HK-2 (cell line): ENCODE results near the gene SHISA6.
"Not testable (repeated sequence)": the region's sequence is repeated elsewhere in the genome, so short reads cannot be mapped to it uniquely, and the experiment has no call there.

Experiments used
- DNase-seq: peaks from one replicate; pipeline ENCODE4 v3.0.0-alpha.2; 2018; ENCODE audit not compliant: unreplicated experiment

Gene SHISA6

GRCh38 chr17:11264183-11264871, 23.3 kb downstream of the SHISA6 start:
- no peak for DNase-seq

DNA sequence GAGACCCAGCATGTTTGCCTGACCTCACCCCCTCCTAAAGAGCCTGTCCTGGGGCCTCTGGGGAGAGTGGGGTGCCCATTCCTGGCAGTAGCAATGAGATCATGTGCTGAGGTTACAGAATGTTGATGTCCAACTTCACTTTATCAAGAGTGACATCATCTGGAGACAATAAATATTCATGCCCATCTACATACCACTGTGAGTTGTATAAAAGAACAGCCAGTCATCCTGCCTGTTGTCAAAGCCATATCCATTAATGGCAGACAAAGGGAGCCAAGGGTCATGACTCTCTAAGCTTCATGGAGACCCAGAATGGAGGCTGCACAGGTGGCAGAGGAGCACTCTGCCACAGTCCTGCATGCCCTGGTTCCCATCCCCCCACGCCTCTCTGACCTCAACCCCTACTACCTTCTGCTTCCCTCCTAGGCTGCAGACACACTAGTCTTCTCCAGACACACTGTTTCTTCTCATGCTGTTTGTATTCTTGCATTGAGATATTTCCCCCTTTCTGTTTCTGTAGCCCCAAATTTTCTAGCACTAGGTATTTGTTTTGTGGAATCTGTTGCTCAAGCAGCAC, 27.1 kb downstream of the SHISA6 start:
- DNase-seq = no peak

DNA sequence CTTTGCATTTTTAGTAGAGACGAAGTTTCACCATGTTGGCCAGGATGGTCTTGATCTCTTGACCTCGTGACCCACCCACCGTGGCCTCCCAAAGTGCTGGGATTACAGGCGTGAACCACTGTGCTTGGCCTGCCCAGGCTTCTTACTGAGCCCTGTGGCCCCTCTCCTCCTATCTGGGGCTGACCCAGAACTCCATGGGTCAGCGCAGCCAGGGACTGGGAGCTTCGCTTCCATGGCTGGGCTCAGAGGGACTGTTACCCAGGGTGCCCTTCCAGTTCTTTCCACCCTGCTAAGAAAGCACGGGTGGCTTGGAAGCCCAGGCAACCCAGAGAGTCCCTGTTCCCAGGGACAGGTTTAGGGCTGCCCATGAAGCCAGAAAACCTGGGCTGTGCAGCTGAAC, 28.2 kb downstream of the SHISA6 start:
- DNase-seq = no peak

DNA sequence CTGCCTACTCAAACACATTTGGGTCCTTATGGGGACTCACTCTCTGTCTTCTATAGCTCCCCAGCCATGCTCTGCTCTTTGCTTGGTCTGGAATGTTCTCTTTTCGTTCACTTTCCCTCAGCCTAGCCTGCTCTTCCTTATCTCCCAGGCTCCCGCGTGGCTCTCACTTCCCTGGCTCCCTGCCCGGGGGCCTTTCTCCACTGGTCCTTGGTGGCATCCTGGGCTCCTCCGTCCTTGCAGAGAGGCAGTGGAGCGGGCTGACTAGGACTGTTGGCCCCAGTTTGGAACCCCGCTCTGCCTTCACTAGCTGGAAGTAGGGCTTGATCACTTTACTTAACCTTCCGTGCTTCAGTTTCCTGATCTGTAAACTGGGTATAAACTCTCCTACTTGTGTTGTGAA, 31.2 kb downstream of the SHISA6 start:
- no peak for DNase-seq

DNA sequence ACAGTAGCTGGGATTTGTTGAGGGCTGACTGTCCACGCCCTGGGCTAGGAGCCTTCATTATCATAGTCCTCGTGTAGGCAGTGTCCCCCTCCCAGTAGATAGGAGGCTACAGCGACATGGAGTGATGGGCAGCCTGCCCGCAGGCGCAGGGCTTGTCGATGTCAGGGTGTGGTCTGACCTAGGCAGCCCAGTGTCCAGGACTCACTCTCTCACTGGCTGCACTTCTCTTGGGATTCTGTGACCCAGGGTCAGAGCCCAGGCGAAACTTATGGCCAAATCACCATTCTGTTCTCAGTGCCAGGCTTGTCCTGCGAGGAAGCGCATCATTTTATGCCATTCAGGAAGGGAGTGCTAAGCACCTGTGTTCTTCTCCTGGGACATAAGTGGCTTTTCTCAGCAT, 32.6 kb downstream of the SHISA6 start:
- no peak for DNase-seq

GRCh38 chr17:11274106-11274505, 33.1 kb downstream of the SHISA6 start:
- no peak for DNase-seq

GRCh38 chr17:11276486-11276885, 35.5 kb downstream of the SHISA6 start:
- no peak for DNase-seq

DNA sequence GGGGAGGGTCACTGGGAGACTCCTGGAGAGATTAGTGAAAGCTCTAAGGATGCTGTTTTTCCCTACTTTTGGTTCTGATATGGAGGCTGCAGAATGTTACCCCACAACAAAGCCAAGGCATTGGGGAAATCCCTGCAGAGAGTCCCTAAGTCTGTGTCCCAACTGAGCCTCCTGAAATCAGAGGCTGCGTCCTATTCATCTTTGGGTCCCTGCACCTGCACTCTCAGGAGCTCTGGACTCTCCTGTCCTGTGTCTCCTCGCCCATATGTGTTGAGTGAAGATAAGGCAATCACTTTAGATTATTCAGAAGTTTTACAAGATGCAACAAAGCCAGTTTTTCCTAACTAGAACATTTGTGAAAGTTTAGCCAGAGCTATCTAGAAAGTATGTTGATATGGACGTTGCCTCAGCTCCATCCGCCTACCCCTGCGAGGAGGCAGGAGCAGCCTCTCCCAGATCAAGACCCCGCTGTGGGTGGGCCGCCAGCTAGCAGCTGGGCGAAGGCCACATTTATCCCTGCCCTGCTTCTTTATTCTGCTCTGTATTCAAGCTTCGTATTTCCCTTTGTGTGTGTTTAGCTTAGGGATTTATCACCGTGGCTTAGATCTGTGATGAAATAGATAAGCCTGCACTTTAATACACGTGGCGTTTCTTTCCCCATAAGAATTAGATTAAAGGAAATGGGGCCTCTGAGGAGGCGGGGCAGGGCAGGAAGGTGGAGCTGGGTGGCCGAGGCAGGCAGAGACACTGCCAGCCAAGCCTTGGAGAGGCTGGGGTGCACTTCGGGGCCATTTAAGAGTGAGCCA, 37.4 kb downstream of the SHISA6 start:
- DNase-seq = no peak

- DNase-seq = no peak
Observed at GRCh38 chr17:11278992-11279270, 37.9 kb downstream of the SHISA6 start.

DNA sequence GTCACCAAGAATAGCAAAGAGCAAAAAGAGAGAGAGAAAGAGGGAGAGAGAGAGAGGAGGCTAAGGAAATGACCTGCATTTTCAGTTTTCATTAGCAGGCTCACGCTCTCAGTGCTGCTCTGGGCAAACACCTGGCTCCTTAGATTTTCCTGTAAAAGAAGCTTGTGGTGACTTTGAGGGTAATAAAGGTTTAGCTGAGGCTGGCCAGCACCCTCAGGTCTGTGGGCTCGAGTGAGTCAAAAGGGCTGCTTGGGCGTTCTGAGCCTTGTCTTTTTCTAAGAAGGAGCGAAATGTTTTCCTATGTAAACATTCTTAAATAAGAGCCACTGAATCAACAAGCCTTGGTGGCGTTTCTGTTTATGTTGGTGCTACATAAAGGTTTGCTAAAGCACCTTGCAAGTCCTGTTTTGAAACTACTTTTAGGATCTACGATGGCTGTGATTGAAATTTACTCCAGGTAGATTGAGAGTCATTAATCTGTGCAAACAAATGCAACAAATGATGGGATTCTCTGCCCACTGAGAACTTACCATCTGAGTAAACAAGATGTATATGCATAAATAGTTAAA, 38.8 kb downstream of the SHISA6 start:
- DNase-seq = no peak

GRCh38 chr17:11282586-11282985, 41.6 kb downstream of the SHISA6 start:
- no peak for DNase-seq

GRCh38 chr17:11284811-11285210, 43.8 kb downstream of the SHISA6 start:
- no peak for DNase-seq

GRCh38 chr17:11285946-11286345, 44.9 kb downstream of the SHISA6 start:
- DNase-seq = no peak

DNA sequence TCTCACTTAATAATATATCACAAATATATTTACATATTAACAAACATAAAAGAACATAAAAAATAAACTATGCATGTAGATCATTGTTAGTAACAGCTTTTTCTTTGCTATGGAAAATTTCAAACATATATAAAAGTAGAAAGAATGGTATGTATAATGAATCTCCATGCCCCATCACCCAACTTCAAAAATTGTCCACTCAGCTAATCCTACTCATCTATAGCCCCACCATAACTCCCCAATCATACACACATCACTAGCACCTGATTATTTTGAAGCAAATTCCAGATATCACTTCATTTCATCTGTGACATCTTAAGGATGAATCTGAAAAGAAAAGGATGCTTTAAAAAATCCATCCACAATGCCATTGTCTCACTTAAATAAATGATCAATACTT, 46.8 kb downstream of the SHISA6 start:
- no peak for DNase-seq

- DNase-seq = no peak
Observed at GRCh38 chr17:11290814-11291213, 49.8 kb downstream of the SHISA6 start.

GRCh38 chr17:11292491-11292890, 51.5 kb downstream of the SHISA6 start:
- DNase-seq = no peak

DNA sequence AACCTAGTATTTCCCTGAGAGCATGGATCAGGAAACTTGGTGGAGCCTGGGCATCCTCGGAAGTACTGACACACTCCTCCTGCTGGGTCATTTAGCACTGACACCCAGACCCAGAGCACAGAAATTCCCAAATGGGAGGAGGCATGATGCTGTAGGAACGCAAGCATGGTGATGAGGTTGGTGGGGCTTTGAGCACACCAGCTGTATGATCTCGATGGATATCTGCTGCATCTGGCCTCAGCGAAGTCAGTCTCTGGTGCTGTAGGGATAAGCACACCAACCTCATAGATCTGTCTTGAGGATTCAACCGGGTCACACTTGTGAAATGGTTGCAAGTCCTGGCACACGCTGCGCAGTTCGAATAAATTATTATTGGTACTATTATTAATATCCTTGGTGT, 52.5 kb downstream of the SHISA6 start:
- DNase-seq = no peak

DNA sequence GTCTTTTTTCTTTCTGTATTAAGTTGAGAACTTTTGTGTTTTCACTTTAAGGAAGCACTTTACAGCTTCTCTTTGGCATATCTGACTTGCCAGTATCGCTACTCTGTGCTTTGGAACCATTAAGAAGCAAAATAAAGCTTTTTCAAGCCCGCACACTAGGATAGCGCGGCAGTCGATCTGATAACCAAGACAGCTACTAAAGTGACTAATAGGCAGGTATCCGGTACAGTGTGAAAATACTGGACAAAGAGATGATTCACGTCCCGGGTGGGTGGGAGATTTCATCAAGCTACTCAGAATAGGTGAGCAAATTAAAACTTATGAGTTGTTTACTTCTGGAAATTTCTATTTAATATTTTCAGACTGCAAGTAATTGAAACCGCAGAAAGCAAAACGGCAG, 53.8 kb downstream of the SHISA6 start:
- no peak for DNase-seq

DNA sequence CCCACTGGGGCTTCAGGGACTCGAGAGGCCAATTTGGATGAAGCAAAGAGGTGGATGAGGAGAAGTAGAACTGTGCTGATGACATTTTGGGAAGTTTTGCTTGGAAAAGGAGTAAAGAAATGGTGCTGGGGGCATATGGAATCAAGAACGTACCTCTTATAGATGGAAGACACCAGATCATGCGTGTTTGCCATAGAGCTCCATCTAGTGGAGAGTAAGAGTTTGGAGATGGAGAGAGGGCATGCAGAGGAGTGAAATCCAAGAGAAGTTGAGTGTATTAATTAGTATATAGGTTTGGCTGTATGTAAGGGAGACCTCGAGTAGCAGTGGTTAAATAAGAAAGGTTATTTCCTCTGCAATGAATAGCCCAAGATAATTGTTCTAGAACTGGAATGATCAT, 56.0 kb downstream of the SHISA6 start:
- no peak for DNase-seq

DNA sequence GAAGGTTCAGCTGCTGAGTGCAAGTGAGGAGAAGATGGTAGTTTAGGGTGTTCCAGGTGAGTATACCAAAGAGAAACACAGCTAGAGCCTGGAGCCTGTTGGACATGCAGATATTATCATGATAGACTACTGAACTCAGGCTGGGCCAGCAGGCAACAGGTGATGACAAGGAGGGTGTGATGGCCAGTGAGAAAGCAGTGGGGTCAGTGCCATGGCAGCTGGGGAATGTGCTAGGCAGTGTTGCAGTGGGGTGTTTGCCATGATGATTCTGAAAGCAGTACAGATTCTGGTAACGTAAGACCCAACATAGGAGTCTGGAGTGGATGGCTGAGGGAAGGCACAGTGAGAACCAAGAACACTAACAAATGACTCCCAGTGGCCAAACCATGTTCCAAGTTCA, 57.4 kb downstream of the SHISA6 start:
- DNase-seq = no peak

DNA sequence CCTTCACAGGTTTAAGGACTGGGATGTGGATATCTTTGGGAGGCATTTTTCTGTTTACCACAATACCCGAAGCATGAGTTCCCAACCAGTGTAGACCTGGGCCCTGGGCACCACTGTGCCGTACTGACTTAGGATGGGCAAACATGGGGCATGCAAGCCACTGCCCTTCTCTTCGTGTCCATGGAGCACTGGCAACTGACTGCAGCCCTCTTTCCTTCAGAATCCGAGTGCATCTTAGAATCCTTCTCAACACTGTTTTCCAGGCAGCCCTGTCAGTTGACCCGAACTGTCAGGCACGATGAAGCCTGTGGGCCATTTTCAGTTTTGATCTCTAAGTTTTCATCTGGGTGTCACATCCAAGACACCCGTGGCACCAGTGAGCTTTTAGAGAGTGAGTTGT, 59.2 kb downstream of the SHISA6 start:
- no peak for DNase-seq

GRCh38 chr17:11300738-11301137, 59.7 kb downstream of the SHISA6 start:
- no peak for DNase-seq

- DNase-seq = not testable (repeated sequence)
Observed at GRCh38 chr17:11301874-11302273, 60.9 kb downstream of the SHISA6 start.
